ENCODE results near the gene LIPC. TPM values are rescaled to one million over a fixed set of nuclear protein-coding genes. Genes with fewer than 3 reads are reported as not detected.

Gene LIPC
- polyA plus RNA-seq, 1 of the 3 experiments (the other 2 are of a cell fraction) = not detected

- TF ChIP-seq POLR2AphosphoS5 (IDR thresholded peaks at IDR 0.05; ENCODE audit: low read depth, low read length) (no peak), FOSL2 (IDR thresholded peaks at IDR 0.05; ENCODE audit: borderline replicate concordance, low read depth) (no peak), EP300 (IDR thresholded peaks at IDR 0.05; ENCODE audit: borderline replicate concordance in 1 of 2, low read depth in 1 of 2, low read length in 1 of 2) (no peak)
Observed at GRCh38 chr15:58527573-58528187, 95.9 kb downstream of the LIPC start (continued).

DNA sequence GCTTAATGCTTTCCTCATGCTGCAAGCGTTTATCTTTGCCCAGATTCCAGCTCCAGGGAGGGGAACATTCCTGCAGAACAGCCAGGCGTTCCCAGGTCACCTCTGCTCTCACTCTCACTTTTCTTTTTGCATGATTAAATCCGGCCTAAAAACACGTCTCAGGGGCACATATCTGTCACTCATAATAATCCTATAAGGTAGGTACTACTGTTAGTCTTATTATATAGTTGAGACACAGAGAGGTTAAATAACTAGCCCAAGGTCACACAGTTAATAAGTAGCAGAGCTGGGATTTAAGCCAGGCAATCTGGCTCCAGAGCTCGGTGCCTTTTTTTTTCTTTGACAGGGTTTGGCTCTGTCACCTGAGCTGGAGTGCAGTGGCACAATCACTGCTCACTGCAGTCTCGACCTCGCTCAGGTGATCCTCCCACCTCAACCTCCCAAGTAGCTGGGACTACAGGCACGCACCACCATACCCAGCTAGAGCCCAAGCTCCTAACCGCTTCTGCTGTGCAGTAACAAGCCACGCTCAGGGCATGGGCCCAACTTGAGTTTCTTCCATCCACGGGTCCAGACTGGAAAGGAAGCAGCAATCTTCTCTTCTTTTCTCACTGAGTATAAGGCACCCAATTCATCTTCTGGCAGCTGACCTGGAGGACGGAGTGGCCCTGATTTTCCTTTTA lies 96.5 kb downstream of the LIPC start:
- CTCF ChIA-PET = interaction anchor here (0.6 kb wide), 1 partner anchor 37 kb away, joined by 3 read pairs; no protein-coding TSS in a partner anchor

More for the DNA sequence above, 96.5 kb downstream of the LIPC start:
- Histone ChIP-seq H3K36me3 (replicated peaks in 1 of 2; ENCODE audit: control insufficient read depth in 1 of 2, insufficient read depth in 2 of 2, low read length in 1 of 2) (no peaks in the 10 kb centered on the region), H3K27me3 (ENCODE audit: insufficient read depth) (no peaks in the 10 kb centered on the region), H3K4me3 (ENCODE audit: low read depth in 2 of 2, low read length in 1 of 2) (no peak overlapping the region), H3K9ac (no peak overlapping the region), H3F3A (replicated peaks; ENCODE audit: insufficient read depth) (no peaks in the 10 kb centered on the region), H3K9me3 (no peaks in the 10 kb centered on the region), H3K9me2 (no peaks in the 10 kb centered on the region), H3K4me2 (no peak overlapping the region), H3K79me2 (ENCODE audit: insufficient read depth) (no peaks in the 10 kb centered on the region), H3K27ac (ENCODE audit: low read depth in 2 of 2, low read length in 1 of 2) (no peak overlapping the region), H4K20me1 (ENCODE audit: insufficient read depth) (no peaks in the 10 kb centered on the region), H2AFZ (ENCODE audit: low read depth) (no peak overlapping the region), H3K4me1 (ENCODE audit: control insufficient read depth in 1 of 2, insufficient read depth in 2 of 2, low read depth in 1 of 2, low read length in 1 of 2) (no peaks in the 10 kb centered on the region; a peak in 1 of 4 replicates)
- POLR2A ChIA-PET = no interaction called here
- no peak for DNase-seq
- 58% methylated on average over 12 of the region's 12 CpGs for WGBS (ENCODE audit: low lambda C conversion rate)
- TF ChIP-seq YY1 (IDR thresholded peaks at IDR 0.05; ENCODE audit: low read depth) (no peak), SIN3A (IDR thresholded peaks at IDR 0.05; ENCODE audit: borderline replicate concordance, low read depth, low read length) (no peak), TCF12 (IDR thresholded peaks at IDR 0.05) (no peak), USF1 (IDR thresholded peaks at IDR 0.05; ENCODE audit: borderline replicate concordance, low read depth) (no peak), RFX5 (IDR thresholded peaks at IDR 0.05; ENCODE audit: low read length) (no peak), PBX3 (IDR thresholded peaks at IDR 0.05) (no peak), USF2 (IDR thresholded peaks at IDR 0.05; ENCODE audit: borderline replicate concordance, low read depth, low read length) (no peak), RAD21 (IDR thresholded peaks at IDR 0.05; ENCODE audit: low read length) (no peak)
